DMS 273 (cell line): ENCODE data around the gene SALL2.

Experiments
- DNase-seq: peaks from one replicate; lab custom pipeline; 2025; ENCODE audit not compliant: unreplicated experiment; lab: John Stamatoyannopoulos, UW

The SALL2 gene

DNA sequence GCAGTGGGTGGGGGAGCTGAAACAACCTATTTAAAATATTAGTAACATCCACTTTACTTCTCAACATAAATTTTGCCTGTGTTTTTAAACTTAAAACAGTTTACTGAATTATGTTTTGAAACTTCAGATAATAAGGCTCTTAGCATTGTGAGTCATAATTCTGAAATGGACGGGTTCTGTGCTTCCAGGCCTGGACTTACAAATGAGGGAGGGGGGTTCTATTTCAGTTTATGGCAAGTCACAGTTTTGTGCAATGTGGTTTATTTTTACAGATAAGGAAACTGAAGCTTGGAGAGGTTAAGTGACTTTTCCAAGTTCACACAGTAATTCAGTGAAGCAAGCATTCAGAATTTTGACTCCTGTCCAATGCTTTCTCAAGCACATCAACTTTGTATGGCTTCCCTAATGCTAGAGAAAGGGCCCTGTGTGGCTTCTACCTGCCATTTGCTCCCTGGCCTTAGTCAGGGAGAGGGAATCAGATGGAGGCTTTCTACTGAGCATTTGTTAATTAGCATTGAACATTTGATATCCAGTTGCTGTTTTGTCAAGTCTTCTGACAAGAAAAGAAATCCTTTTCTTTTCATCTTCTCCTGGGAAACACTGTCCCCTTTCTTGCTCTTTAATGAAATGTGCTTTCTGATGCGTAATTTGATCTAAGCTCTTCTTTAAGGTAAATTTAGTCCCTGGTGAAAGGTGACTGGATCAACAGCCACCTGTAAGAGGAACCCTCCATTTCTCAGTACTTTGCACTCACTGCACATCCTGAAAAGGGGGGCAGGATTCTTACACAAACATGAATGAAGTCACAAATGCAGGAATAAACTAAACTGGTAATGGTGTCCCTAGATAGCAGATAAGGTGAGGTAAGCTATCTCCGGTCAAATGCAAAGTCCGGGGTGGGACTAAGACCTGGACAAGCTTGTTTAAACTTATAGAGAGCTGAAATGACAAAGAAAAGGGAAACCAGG, 2.5 kb upstream of the SALL2 start:
- peak; percentile 41 for DNase-seq

DNA sequence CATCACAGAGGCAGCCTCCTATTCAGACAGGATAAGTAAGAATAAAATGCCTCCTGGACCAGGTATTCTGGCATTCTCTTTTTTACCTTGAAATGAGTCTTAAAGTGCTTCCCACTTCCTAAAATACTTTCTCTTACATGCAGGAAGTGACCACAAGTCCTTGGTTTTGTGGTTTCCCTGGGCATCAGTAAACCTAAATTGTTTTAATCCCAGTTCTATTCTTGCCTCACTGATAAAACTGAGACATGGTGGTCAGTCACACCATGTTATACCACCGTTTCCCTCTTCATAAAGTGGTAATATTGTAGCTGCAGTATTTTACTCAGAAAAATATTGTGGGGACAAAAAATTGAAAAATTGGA, 1.2 kb upstream of the SALL2 start:
- DNase-seq, result no peak

DNA sequence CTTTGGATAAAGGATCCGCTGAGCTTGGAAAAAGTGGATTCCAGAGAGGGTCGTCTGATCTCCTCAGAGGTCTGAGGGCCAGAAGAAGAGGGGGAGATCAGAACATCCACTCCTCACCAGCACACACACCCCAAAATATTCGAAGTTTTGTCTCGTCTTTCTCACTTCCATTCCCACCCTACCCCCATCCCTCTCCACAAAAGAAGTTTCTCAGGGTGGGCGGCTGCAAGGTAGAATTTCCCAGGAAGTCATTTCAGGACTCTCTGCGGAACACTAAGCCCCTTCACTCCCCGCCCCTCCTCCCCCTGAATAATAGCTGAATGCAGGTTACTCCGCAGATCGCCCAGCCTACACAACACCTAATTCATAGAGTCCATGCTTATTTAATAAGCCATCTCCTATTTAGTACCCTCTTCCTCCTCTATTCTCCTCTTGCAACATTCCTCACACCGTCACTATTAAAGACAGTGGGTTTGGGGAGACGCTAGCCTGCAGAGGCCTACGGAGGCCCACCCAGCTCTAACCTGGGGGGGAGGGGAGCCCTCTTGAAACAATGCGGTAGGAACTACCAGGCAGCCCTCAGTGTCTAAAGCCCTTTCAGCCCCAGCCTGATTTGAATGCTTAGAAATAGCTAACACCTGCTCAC, 649 bp upstream of the SALL2 start:
- DNase-seq, result peak; percentile 17

DNA sequence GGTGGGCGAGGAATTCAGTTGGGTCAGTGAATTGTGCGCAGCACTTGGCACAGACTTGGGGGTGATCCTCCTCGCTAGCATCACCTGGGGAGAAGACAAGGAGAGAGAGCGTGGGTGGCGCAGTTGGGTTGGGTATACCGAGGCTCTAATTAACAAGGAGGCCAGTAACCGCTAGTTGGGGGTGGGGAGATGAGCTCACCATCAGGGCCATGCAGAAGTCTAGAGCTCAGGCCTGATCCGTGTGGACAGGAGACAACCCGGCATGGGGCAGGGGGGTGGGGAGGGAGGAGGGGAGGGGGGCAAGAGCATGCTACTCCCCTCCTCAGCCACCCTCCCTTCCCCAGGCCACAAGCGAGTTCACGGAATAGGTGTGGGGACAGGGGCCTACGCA, 580 bp downstream of the SALL2 start:
- peak; percentile 65 for DNase-seq

DNA sequence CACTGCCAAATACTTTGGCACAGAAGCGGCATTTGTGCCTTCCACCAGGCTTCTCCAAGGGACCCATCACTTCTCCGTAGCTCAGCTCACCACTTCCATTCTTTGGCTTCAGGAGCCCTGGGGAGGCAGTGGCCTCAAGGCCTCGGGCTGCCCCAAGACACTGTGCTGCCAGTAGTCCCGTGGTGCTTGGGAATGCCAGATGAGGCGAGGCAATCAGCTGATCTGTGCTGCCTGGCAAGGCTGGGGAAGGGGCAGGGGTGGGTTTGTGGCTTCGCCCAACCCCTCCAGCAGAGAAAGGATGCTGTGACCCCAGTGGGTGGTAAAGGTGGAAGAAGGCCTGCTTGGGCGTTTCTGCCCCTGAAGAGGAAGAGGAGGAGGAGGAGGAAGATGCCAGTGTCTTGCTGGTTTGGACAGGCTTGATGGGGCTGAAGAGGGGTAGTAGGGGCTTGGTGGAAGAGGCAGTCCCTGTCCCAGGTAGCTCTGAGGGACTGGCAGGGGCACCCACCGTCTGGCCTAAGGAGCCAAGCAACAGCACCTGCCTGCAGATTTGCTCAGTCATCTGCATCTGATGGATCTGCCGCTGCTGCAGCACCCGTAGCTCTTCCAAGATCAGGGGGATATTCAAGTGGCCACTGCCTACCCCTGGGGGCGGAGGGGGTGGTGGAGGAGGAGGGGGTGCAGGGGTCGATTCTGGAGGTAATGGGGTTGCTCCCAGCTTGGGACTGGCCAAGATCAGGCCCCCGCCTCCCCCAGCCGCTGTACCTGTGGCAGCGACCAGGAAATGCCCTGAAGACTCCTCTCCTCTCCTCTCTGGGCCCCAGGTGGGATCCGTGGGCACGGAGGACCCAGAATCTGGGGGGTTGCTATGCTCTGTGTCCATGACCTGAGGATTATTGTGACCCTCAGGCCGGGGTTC, 1.3 kb downstream of the SALL2 start:
- DNase-seq, result no peak

DNA sequence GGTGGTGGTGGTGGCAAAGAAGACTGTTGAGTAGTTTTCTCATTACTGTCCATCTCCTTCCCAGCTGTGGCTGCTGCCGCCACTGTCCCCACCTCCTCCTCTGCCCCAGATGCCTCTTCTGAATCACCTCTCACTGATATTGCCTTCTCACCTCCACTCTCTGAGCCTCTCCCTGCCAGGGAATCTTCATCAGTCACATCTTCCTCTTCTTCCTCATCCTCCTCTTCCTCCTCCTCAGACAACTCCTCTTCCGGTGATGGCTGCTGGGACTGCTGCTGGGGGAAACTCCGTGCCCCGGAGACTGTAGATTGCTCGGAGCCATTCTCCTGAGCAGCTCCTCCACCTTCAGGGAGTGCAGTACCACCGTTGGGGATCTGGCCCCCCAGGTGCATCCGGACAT, 2.9 kb downstream of the SALL2 start:
- DNase-seq, result no peak

DNA sequence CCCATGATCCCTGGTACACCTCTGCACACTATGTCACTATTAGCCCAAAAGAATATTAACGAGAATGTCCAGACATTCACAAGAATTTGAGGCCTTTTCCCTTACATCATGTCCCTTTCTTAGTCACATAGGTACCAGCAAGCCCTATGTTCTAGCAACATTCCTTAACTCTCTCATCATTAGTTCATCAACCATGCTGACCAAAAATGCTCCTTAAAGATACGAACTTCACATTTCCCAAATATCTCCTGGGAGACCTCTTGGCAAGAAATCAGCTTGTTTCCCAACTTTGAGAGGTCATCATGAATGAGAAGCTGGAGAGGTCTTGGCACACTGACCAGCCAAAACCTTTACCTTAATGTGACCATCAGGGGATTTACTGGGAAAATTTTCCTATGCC, 4.6 kb downstream of the SALL2 start:
- DNase-seq, result peak; percentile 31

DNA sequence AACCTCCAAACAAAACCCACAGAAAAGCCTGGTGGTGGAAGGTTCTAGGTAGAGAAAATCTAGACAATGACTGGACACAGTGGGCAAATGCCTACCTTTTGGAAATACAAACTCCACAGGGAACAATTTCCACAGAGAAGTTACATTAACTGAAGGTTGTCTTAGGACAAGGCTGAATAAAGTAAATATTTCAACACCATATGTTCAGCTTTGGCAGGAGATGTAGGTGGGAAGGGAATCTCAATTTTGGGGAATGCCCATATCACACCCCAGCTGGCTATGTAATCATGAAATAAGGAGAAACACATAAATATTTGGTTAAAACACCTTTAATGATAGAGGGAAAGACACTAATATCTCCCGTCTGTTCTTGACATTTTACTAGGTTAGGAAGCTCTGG, 5.4 kb downstream of the SALL2 start:
- DNase-seq, result peak; percentile 71

DNA sequence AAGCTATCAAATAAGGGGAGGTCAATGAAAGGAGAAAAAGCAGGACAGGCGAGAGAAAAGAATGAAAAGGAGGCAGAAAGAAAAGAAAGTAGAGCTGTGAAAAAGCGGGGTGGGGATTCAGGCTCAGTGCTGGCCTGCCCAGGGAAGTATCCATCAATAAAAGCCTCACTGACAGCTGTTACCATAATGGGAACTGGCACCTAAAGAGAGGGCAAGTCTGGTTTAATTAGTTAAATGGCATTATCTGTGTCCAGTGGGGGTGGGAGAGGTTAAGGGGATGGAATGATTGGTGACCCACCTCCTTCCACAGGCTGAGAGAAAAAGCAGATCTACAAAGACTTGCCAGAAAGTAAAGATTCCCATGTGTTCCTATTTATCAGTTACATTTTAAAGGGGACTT, 7.4 kb downstream of the SALL2 start:
- DNase-seq, result peak; percentile 29

DNA sequence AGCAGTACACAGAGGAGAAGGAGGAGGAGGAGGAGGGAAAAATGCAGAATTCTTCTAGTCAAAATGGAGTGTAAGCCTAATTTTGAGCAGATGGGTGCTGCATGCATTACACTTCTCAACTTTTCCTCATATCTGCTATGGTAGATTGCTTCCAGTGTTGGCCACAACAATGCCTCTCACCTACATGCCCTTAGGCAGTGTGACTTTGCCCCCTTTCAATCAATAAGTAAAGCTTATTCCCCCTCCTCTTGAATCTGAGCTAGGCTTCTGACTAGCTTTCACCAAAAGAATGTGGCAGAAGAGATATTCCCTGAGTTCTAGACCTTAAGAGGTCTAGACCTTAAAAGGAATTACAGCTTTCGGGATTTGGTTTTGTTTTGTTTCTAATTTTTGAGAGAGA, 11.8 kb downstream of the SALL2 start:
- no peak for DNase-seq

DNA sequence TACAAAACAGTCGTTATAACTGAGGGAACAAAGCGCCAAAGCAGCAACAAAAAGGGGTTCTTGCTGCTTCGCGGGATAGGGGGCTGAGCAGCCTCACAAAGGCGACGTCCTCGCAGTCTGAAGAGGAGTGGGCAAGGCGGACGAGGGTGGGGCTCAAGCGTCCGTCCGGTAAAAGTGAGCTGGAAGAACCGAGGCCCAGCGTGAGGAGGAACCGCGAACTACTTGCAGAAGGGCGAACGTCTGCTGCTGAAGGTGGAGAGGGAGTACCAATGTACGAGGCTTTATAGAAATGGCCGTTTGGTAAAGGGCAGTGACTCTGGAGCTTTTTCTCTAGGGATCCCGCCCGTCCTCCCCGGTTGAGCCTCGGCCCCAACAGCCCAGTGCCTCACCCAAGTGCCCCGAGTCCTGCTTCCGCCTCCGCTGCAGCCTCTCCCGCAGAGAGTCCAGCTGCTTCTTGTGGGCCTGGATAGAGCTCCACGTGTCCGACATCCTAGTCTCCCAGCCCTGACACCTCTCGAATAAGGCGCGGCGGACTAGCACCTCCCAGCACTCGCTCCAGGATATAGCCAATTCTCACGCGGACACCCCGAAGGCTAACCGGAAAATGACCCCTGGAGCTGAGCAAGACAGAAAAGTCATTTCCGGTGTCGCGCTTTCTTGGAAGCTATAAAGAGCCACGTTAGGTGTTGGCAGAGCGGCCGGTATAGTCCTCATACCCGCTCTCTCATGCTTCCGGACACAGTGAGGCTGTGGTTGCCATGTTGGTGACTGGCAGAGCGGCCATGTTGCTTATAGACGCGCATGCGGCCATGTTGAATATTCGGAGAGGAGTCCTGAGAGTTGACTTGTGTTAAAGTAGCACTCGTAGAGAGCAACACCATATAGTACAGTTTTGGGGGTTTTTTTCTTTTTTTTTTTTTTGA, 15.2 kb downstream of the SALL2 start, which contains the start of gene METTL3:
Gene METTL3, minus strand, starts transcription at position 606 of the 923 bp plus-strand sequence. Its CDS starts 117 bp downstream, at position 489.
- DNase-seq, result peak; percentile 99

DNA sequence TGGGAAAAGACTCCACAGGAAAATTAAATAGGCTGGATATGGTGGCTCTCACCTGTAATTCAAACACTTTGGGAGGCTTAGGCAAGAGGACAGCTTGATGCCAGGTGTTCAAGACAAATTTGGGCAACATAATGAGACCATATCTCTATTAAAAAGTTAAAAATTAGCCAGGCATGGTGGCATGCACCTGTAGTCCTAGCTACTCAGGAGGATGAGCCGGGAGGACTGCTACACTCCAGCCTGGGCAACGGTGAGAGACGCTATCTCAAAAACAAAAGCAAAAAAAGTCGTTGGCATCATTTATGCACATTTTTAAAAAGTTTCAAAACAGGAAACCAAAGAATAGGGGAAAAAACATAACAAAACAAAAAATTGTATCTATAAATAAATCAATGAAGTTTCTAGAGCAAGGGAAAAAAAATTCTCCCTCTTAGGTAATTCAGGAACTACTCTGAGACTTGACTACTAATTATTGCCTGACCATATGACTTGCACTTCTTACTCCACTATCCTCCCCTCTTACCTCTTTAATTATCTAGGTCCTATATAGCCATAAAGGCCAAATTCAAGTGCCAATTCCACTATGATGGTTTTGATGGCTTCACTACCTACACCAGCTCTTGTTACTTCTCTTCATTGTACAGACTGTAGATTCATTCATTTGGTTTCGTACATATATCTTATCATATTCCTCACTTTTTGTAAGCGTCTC, 16.6 kb downstream of the SALL2 start:
- no peak for DNase-seq

DNA sequence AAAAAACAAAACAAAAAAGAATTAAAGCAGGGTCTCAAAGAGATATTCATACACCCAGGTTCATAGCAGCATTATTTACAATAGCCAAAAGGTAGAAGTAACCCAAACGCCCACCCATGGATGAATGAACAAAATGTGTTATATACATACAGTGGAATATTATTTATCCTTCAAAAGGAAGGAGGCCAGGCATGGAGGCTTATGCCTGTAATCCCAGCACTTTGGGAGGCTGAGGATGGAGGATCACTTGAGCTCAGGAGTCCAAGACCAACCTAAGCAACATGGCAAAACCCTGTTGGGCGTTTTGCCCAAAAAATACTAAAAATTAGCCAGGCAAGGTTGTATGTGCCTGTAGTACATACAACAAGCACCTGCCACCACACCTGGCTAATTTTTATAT, 19.6 kb downstream of the SALL2 start:
- no peak for DNase-seq

DNA sequence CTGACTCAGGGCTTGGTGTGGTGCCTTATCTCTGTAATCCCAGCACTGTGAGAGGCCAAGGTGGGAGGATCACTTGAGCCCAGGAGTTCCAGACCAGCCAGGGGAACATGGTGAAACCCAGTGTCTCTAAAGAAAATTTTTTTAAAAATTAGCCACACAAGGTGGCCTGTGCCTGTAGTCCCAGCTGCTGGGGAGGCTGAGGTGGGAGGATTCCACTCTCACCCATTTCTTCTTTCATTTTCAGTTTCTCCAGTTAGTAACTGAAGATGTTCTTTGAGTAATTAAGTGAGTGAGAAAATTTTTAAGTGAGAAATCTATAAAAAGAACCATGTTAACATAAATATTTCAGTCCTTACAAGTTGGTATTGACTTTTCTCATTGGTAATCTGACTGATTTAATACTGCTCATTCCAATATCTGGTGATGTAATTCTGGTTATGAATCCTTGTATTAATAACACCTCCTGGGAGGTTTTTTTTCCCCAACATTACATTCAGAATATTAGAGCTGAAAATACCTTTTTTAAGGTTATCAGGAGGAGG, 21.1 kb downstream of the SALL2 start:
- no peak for DNase-seq

DNA sequence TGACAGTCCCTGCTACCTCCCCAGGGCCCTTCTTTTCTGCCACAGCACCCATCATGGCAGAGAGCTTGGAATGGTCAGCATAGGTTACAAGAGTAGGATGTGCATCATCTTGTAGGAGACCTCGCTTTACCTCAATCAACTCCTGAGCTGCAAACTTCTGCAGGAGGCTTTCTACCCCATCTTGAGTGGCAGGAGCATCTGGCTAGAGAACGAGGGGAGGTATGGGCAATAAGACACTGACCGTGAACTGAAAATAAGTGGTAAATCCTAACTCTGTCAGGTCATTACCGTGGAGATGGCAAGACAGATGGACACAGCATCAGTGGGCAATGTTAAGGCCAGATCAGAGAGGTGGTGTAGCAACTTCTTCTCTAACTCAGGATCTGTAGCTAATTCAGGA, 22.8 kb downstream of the SALL2 start:
- DNase-seq, result no peak

DNA sequence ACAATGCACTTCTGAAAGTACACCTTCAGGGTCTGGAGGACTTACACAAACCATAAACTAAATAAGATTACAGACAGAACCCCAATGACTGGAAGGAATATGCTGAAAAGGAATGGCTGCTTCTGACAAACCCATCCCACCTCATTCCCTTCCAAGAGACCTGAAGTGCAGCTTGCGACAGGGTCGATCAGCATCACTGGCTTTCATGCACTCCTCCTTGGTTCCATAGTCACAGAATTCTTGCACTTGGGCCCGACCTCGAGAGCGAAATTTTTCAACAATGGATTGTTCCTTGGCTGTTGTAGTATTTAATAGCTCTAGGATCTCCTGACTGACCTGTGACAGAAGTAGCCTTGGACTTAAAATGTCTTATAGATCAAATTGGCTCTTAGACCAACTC, 24.6 kb downstream of the SALL2 start:
- no peak for DNase-seq

DNA sequence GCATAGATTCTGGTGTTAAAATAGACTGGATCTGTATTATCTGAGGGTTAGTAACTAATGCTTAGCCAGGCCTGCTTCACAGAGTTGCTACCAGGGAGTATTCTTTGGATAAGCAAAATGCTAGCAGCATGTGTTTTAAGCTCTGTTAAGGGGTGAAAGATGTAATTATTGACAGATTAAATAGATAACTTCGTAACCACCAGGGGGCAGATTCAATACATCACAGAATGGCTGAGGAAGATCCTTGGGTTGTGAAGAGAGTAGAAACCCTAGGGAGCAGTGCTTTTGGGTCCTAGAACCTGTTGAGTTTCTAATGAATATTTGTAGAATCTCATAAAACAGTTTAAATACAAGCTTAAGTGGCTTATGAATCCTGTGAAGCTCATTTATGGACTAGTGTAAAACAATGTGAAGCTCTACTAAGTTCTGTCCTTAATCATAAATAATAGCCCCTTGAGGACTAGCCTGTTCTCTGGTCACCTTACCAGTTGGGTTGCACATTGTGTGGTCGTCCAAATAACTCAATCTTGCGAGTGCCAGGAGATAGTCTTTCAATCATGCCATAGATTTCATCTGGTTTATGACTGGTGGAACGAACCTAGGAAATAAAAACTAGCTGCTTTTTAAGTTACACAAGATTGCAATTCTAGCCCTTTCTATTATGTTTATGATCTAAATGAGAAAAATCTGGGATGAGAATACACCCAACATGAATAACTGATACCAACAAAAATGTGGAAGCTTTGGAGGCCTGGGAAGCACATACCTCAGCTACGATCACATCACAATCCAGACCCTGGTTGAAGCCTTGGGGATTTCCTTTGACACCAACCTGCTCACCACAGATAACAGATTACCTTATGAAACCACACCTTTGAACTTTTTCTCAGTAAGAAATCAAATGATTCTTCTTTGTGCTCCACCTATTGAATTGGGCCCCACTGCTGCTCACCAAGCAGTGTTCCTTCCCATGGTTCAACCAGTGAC, 27.3 kb downstream of the SALL2 start:
- DNase-seq, result peak; percentile 84

DNA sequence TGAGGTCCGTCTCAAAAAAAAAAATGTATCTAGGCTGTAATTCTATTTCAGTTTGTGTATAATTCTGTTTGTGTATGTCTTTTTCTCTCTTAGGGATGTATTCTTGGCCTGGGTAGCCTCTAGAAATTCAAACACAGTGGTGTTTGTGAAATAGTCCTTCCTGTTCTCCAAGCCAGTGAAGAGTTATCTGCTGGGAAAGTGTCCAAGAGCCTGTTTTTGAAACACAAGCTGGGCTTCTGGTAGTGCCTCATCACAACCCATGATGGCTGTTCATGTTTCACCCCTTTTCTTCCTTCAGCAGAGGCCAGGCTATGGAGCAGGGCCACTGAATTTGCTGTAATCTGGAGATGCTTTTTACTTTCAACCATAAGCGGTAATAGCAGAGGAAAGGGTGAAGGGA, 29.7 kb downstream of the SALL2 start:
- DNase-seq, result no peak
